ENCODE results near the gene SLC18A3. TPM values are rescaled to one million over a fixed set of nuclear protein-coding genes. Genes with fewer than 3 reads are reported as not detected.

Gene SLC18A3
- total RNA-seq, 5 donors from 2014 or later (not counting 1 experiment from before 2014, with no cell fraction given) = not detected

GRCh38 chr10:49628599-49628998 lies 18.5 kb downstream of the SLC18A3 start:
- CTCF ChIA-PET = no interaction called here
- Histone ChIP-seq H3K9me3 (no peaks in the 10 kb centered on the region), H3K36me3 (ENCODE audit: control insufficient read depth in 2 of 2, extremely low read depth in 1 of 2, insufficient read depth in 1 of 2, low read length in 1 of 2) (no peaks in the 10 kb centered on the region), H3K27me3 (replicated peaks in 1 of 2; ENCODE audit: control insufficient read depth in 2 of 2, extremely low read depth in 1 of 2, insufficient read depth in 2 of 2, low read length in 1 of 2) (peaks cover 0 to 20% of the 10 kb centered on the region in 2 experiments), H3K27ac (ENCODE audit: low read length) (no peak overlapping the region), H3K4me3 (ENCODE audit: control insufficient read depth in 1 of 2, extremely low read depth in 1 of 2, low read length in 1 of 2) (no peak overlapping the region), H3K4me1 (ENCODE audit: control insufficient read depth in 1 of 2, extremely low read depth in 1 of 2, insufficient read depth in 2 of 2, low read length in 2 of 2) (no peaks in the 10 kb centered on the region)
- peaks cover 4 to 5% of the 10 kb centered on the region in 2 donors for H3K27me3 Mint-ChIP-seq
- H3K36me3 Mint-ChIP-seq = no peaks in the 10 kb centered on the region
- no peak for ATAC-seq (replicated peaks in 1 of 4)
- H3K27ac Mint-ChIP-seq = no peak overlapping the region
- H3K4me3 Mint-ChIP-seq = no peak overlapping the region
- no peak for DNase-seq
- H3K9me3 Mint-ChIP-seq = no peaks in the 10 kb centered on the region
- H3K4me1 Mint-ChIP-seq = no peaks in the 10 kb centered on the region
- WGBS (ENCODE audit: insufficient coverage) = 73% methylated on average over 4 of the region's 8 CpGs
- POLR2A ChIA-PET = no interaction called here

- no peak for ATAC-seq (replicated peaks in 1 of 4)
- DNase-seq = no peak
- Mint-ChIP-seq H3K9me3 (no peaks in the 10 kb centered on the region), H3K36me3 (no peaks in the 10 kb centered on the region), H3K4me1 (no peaks in the 10 kb centered on the region), H3K4me3 (no peak overlapping the region), H3K27ac (no peak overlapping the region), H3K27me3 (peaks cover 0 to 3% of the 10 kb centered on the region in 2 donors)
- H3K27me3 ChIP-seq (replicated peaks in 1 of 2; ENCODE audit: control insufficient read depth in 2 of 2, extremely low read depth in 1 of 2, insufficient read depth in 2 of 2, low read length in 1 of 2) = peaks cover 0 to 20% of the 10 kb centered on the region in 2 experiments
- ChIA-PET CTCF (no interaction called here), POLR2A (no interaction called here)
- no peak overlapping the region for H3K27ac ChIP-seq (ENCODE audit: low read length)
- no peaks in the 10 kb centered on the region for H3K9me3 ChIP-seq
- WGBS (ENCODE audit: insufficient coverage) = 100% methylated on average over 3 of the region's 9 CpGs
- H3K36me3 ChIP-seq (ENCODE audit: control insufficient read depth in 2 of 2, extremely low read depth in 1 of 2, insufficient read depth in 1 of 2, low read length in 1 of 2) = no peaks in the 10 kb centered on the region
- H3K4me1 ChIP-seq (ENCODE audit: control insufficient read depth in 1 of 2, extremely low read depth in 1 of 2, insufficient read depth in 2 of 2, low read length in 2 of 2) = no peaks in the 10 kb centered on the region
- H3K4me3 ChIP-seq (ENCODE audit: control insufficient read depth in 1 of 2, extremely low read depth in 1 of 2, low read length in 1 of 2) = no peak overlapping the region
Observed at GRCh38 chr10:49629431-49629881, 19.3 kb downstream of the SLC18A3 start.

GRCh38 chr10:49631975-49632374 lies 21.9 kb downstream of the SLC18A3 start:
- 94% methylated on average over 4 of the region's 6 CpGs for whole genome bisulfite sequencing (ENCODE audit: insufficient coverage)
- ATAC-seq (replicated peaks in 1 of 4) (no peak), DNase-seq (no peak)
- CTCF ChIA-PET = no interaction called here
- H3K4me1 ChIP-seq (ENCODE audit: control insufficient read depth in 1 of 2, extremely low read depth in 1 of 2, insufficient read depth in 2 of 2, low read length in 2 of 2) = no peaks in the 10 kb centered on the region
- no peak overlapping the region for H3K4me3 ChIP-seq (ENCODE audit: control insufficient read depth in 1 of 2, extremely low read depth in 1 of 2, low read length in 1 of 2)
- Mint-ChIP-seq H3K9me3 (no peaks in the 10 kb centered on the region), H3K27me3 (peaks cover 0 to 5% of the 10 kb centered on the region in 2 donors), H3K36me3 (no peaks in the 10 kb centered on the region), H3K4me1 (no peaks in the 10 kb centered on the region), H3K4me3 (no peak overlapping the region), H3K27ac (no peak overlapping the region)
- H3K9me3 ChIP-seq = no peaks in the 10 kb centered on the region
- no peaks in the 10 kb centered on the region for H3K36me3 ChIP-seq (ENCODE audit: control insufficient read depth in 2 of 2, extremely low read depth in 1 of 2, insufficient read depth in 1 of 2, low read length in 1 of 2)
- peaks cover 2 to 11% of the 10 kb centered on the region in 2 experiments for H3K27me3 ChIP-seq (replicated peaks in 1 of 2; ENCODE audit: control insufficient read depth in 2 of 2, extremely low read depth in 1 of 2, insufficient read depth in 2 of 2, low read length in 1 of 2)
- H3K27ac ChIP-seq (ENCODE audit: low read length) = no peak overlapping the region
- POLR2A ChIA-PET = no interaction called here

- Mint-ChIP-seq H3K27me3 (peaks cover 0 to 5% of the 10 kb centered on the region in 2 donors), H3K27ac (no peak overlapping the region), H3K9me3 (no peaks in the 10 kb centered on the region), H3K4me3 (no peak overlapping the region), H3K36me3 (no peaks in the 10 kb centered on the region), H3K4me1 (no peaks in the 10 kb centered on the region)
- DNase-seq (no peak), ATAC-seq (replicated peaks in 1 of 4) (no peak)
- 48% methylated on average over 10 of the region's 12 CpGs for WGBS (ENCODE audit: insufficient coverage)
- POLR2A ChIA-PET = no interaction called here
- Histone ChIP-seq H3K36me3 (ENCODE audit: control insufficient read depth in 2 of 2, extremely low read depth in 1 of 2, insufficient read depth in 1 of 2, low read length in 1 of 2) (no peaks in the 10 kb centered on the region), H3K9me3 (no peaks in the 10 kb centered on the region), H3K27ac (ENCODE audit: low read length) (no peak overlapping the region), H3K4me3 (ENCODE audit: control insufficient read depth in 1 of 2, extremely low read depth in 1 of 2, low read length in 1 of 2) (no peak overlapping the region), H3K4me1 (ENCODE audit: control insufficient read depth in 1 of 2, extremely low read depth in 1 of 2, insufficient read depth in 2 of 2, low read length in 2 of 2) (no peaks in the 10 kb centered on the region), H3K27me3 (replicated peaks in 1 of 2; ENCODE audit: control insufficient read depth in 2 of 2, extremely low read depth in 1 of 2, insufficient read depth in 2 of 2, low read length in 1 of 2) (peaks cover 2 to 8% of the 10 kb centered on the region in 2 experiments)
- CTCF ChIA-PET = no interaction called here
Observed at GRCh38 chr10:49632406-49633317, 22.6 kb downstream of the SLC18A3 start.

DNA sequence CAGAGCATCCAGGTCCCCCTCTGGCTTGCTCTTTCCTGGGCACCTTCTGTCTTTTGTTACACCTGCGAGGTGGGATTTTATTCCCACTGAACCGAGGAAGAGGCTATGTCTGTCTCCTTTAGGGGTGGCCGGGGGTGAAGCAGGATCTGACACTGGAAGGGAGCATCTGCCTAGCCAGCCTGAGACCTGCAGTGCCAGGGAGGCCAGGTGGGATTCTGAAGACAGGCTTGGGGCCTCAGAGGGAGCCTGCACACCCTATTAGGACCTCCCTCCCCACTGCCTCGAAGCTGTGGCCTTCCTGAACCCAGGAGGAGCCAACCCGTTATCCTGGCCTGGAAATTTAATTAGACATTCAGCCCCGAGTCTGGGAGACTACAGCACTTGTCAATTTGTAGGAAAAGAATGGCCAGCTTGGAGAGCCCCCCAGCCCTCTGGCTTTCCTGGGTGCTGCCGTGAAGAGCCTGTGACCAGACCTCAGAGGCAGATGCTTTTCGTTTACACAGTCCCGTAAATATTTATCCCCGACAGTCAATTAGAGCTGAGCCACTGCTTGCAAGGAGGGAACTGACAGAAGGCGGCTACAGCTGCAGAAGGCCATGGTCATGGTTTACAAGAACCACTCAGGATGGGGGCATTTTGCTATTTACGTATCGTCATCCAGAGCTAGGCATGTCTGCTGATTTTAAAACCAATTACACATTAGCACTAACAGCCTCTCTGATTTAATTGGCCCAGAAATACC lies 23.4 kb downstream of the SLC18A3 start:
- ATAC-seq (replicated peaks in 1 of 4) (no peak), DNase-seq (no peak)
- Mint-ChIP-seq H3K27ac (no peak overlapping the region), H3K9me3 (no peaks in the 10 kb centered on the region), H3K4me1 (no peaks in the 10 kb centered on the region), H3K4me3 (no peak overlapping the region), H3K27me3 (peaks cover 0 to 3% of the 10 kb centered on the region in 2 donors), H3K36me3 (no peaks in the 10 kb centered on the region)
- WGBS (ENCODE audit: insufficient coverage) = 65% methylated on average over 8 of the region's 13 CpGs
- Histone ChIP-seq H3K27ac (ENCODE audit: low read length) (no peak overlapping the region), H3K27me3 (replicated peaks in 1 of 2; ENCODE audit: control insufficient read depth in 2 of 2, extremely low read depth in 1 of 2, insufficient read depth in 2 of 2, low read length in 1 of 2) (peaks cover 2 to 8% of the 10 kb centered on the region in 2 experiments), H3K4me1 (ENCODE audit: control insufficient read depth in 1 of 2, extremely low read depth in 1 of 2, insufficient read depth in 2 of 2, low read length in 2 of 2) (no peaks in the 10 kb centered on the region), H3K36me3 (ENCODE audit: control insufficient read depth in 2 of 2, extremely low read depth in 1 of 2, insufficient read depth in 1 of 2, low read length in 1 of 2) (no peaks in the 10 kb centered on the region), H3K9me3 (no peaks in the 10 kb centered on the region), H3K4me3 (ENCODE audit: control insufficient read depth in 1 of 2, extremely low read depth in 1 of 2, low read length in 1 of 2) (no peak overlapping the region)
- ChIA-PET CTCF (no interaction called here), POLR2A (no interaction called here)

DNA sequence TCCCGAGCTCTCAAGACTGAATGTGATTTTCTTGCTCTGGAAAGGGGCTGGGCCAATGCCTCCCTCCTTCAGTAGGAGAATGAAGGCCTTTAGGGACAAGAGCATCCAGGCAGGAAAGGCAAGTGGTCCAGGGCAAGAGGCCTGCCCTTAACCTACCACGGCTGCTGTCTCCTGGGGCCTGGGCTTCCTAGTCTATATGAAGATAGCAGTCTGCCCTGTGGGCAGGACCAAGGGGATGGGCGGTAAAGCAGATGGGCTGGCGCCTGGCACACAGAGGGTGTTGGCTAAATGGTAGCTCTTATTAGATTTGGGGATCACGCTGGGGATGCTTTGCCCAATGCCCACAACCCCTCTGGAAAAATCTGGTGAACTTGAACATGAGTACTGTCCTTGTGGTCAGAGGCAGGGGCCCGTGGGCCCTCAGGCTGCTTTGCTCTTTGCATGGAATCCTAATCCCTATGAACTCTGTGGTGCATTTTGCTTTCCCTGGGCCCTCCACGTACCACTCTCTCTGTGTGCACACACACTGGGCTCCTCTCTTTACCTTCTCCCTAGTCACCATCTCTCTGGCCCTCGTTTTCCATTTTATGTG lies 24.1 kb downstream of the SLC18A3 start:
- Mint-ChIP-seq H3K4me3 (no peak overlapping the region), H3K36me3 (no peaks in the 10 kb centered on the region)
- CTCF ChIA-PET = no interaction called here

More for the DNA sequence above, 24.1 kb downstream of the SLC18A3 start:
- no peaks in the 10 kb centered on the region for H3K4me1 ChIP-seq (ENCODE audit: control insufficient read depth in 1 of 2, extremely low read depth in 1 of 2, insufficient read depth in 2 of 2, low read length in 2 of 2)
- no peak overlapping the region for H3K27ac ChIP-seq (ENCODE audit: low read length)
- POLR2A ChIA-PET = no interaction called here
- H3K9me3 ChIP-seq = no peaks in the 10 kb centered on the region
- WGBS (ENCODE audit: insufficient coverage) = 79% methylated on average over 5 of the region's 8 CpGs
- H3K27me3 ChIP-seq (replicated peaks in 1 of 2; ENCODE audit: control insufficient read depth in 2 of 2, extremely low read depth in 1 of 2, insufficient read depth in 2 of 2, low read length in 1 of 2) = peaks cover 2 to 11% of the 10 kb centered on the region in 2 experiments
- DNase-seq = peak in 1 of 35 experiments; percentile 11
- Mint-ChIP-seq H3K9me3 (no peaks in the 10 kb centered on the region), H3K27ac (no peak overlapping the region), H3K4me1 (no peaks in the 10 kb centered on the region), H3K27me3 (peaks cover 0 to 3% of the 10 kb centered on the region in 2 donors)
- H3K36me3 ChIP-seq (ENCODE audit: control insufficient read depth in 2 of 2, extremely low read depth in 1 of 2, insufficient read depth in 1 of 2, low read length in 1 of 2) = no peaks in the 10 kb centered on the region
- no peak for ATAC-seq (replicated peaks in 1 of 4)
- H3K4me3 ChIP-seq (ENCODE audit: control insufficient read depth in 1 of 2, extremely low read depth in 1 of 2, low read length in 1 of 2) = no peak overlapping the region
